Fibroblast of lung (primary cell): ENCODE measurements around the gene EIF2D.

ENCODE experiments used
- EZH2 ChIP-seq: IDR thresholded peaks from 2 replicates; pipeline ENCODE4 v1.5.1; 2012; ENCODE audit warnings: low read length, control low read depth, mild to moderate bottlenecking; ENCODE audit errors: missing control alignments
- TF ChIP-seq, protein P1 (sequence below), 2 donors: IDR thresholded peaks in 1 of 2; conservative IDR thresholded peaks in 1 of 2; 1 replicate in 1 of 2; 2 replicates in 1 of 2; pipeline ENCODE4 v1.5.1; 2011 to 2012; ENCODE audit warnings: low read length in 2 of 2, control low read depth in 1 of 2, inconsistent platforms in 1 of 2, low read depth in 1 of 2, mild to moderate bottlenecking in 1 of 2

DNA sequence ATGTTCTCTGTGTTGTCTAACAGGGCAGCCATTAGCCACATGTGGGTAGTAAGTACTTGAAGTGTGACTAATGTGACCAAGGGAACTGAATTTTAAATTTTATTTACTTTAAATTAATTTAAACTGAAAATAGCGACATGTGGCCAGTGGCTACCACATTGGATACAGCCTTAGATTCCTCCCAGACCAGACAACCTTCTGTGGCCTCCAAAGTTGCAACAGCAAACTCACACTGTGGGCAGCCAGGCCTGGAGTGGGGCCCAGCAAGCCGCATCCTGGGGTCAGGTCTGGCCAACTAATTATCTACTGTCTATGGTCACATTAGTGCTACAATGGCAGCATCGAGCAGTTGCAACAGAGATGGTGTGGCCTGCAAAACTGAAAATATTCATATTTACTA lies 11.7 kb downstream of the EIF2D start:
- TF ChIP-seq EZH2: no peak
- TF ChIP-seq, protein P1, sequence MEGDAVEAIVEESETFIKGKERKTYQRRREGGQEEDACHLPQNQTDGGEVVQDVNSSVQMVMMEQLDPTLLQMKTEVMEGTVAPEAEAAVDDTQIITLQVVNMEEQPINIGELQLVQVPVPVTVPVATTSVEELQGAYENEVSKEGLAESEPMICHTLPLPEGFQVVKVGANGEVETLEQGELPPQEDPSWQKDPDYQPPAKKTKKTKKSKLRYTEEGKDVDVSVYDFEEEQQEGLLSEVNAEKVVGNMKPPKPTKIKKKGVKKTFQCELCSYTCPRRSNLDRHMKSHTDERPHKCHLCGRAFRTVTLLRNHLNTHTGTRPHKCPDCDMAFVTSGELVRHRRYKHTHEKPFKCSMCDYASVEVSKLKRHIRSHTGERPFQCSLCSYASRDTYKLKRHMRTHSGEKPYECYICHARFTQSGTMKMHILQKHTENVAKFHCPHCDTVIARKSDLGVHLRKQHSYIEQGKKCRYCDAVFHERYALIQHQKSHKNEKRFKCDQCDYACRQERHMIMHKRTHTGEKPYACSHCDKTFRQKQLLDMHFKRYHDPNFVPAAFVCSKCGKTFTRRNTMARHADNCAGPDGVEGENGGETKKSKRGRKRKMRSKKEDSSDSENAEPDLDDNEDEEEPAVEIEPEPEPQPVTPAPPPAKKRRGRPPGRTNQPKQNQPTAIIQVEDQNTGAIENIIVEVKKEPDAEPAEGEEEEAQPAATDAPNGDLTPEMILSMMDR (conservative IDR thresholded peaks at IDR 0.05 in 1 of 2, IDR thresholded peaks at IDR 0.05 in 1 of 2; ENCODE audit: low read depth in 1 of 2, low read length in 2 of 2): no peak
